ENCODE measurements around the gene CHST11.

The CHST11 gene

GRCh38 chr12:104529130-104529874 is 72.6 kb downstream of the CHST11 start:
- no peaks in the 10 kb centered on the region for H3K27me3 Mint-ChIP-seq

GRCh38 chr12:104532636-104533035 is 75.9 kb downstream of the CHST11 start:
- H3K4me1 Mint-ChIP-seq: peaks cover 69% of the 10 kb centered on the region

More at GRCh38 chr12:104529130-104529874, 72.6 kb downstream of the CHST11 start:
- Mint-ChIP-seq H3K4me3 (no peak overlapping the region), H3K9me3 (no peaks in the 10 kb centered on the region), H3K4me1 (peaks cover 65% of the 10 kb centered on the region), H3K36me3 (peaks cover 7% of the 10 kb centered on the region), H3K27ac (no peak overlapping the region)

GRCh38 chr12:104533134-104533533 is 76.4 kb downstream of the CHST11 start:
- Mint-ChIP-seq H3K36me3 (peaks cover 8% of the 10 kb centered on the region), H3K27me3 (no peaks in the 10 kb centered on the region), H3K4me1 (peaks cover 70% of the 10 kb centered on the region), H3K9me3 (no peaks in the 10 kb centered on the region), H3K4me3 (no peak overlapping the region), H3K27ac (peak overlapping the region; percentile 25)

More at GRCh38 chr12:104532636-104533035, 75.9 kb downstream of the CHST11 start:
- no peaks in the 10 kb centered on the region for H3K27me3 Mint-ChIP-seq
- no peaks in the 10 kb centered on the region for H3K9me3 Mint-ChIP-seq
- H3K36me3 Mint-ChIP-seq: peaks cover 7% of the 10 kb centered on the region
- no peak overlapping the region for H3K4me3 Mint-ChIP-seq
- no peak overlapping the region for H3K27ac Mint-ChIP-seq

- peaks cover 78% of the 10 kb centered on the region for H3K4me1 Mint-ChIP-seq
- H3K4me3 Mint-ChIP-seq: no peak overlapping the region
- peak overlapping the region; percentile 9 for H3K27ac Mint-ChIP-seq
- H3K9me3 Mint-ChIP-seq: no peaks in the 10 kb centered on the region
- H3K36me3 Mint-ChIP-seq: peaks cover 13% of the 10 kb centered on the region
- no peaks in the 10 kb centered on the region for H3K27me3 Mint-ChIP-seq
Measured at GRCh38 chr12:104534162-104534856, 77.6 kb downstream of the CHST11 start.

GRCh38 chr12:104534857-104535248 is 78.1 kb downstream of the CHST11 start:
- Mint-ChIP-seq H3K36me3 (peaks cover 13% of the 10 kb centered on the region), H3K27me3 (no peaks in the 10 kb centered on the region), H3K4me3 (no peak overlapping the region), H3K9me3 (no peaks in the 10 kb centered on the region), H3K4me1 (peaks cover 80% of the 10 kb centered on the region), H3K27ac (no peak overlapping the region)

GRCh38 chr12:104535369-104535768 is 78.6 kb downstream of the CHST11 start:
- no peak overlapping the region for H3K4me3 Mint-ChIP-seq
- H3K27ac Mint-ChIP-seq: no peak overlapping the region
- no peaks in the 10 kb centered on the region for H3K9me3 Mint-ChIP-seq
- peaks cover 80% of the 10 kb centered on the region for H3K4me1 Mint-ChIP-seq
- H3K36me3 Mint-ChIP-seq: peaks cover 11% of the 10 kb centered on the region
- no peaks in the 10 kb centered on the region for H3K27me3 Mint-ChIP-seq

- Mint-ChIP-seq H3K36me3 (peaks cover 11% of the 10 kb centered on the region), H3K27ac (no peak overlapping the region), H3K4me3 (no peak overlapping the region)
Measured at GRCh38 chr12:104536841-104537240, 80.1 kb downstream of the CHST11 start.

GRCh38 chr12:104538056-104538455 is 81.3 kb downstream of the CHST11 start:
- Mint-ChIP-seq H3K27ac (no peak overlapping the region), H3K27me3 (no peaks in the 10 kb centered on the region), H3K4me1 (peaks cover 71% of the 10 kb centered on the region), H3K4me3 (no peak overlapping the region), H3K9me3 (no peaks in the 10 kb centered on the region), H3K36me3 (peaks cover 11% of the 10 kb centered on the region)

More at GRCh38 chr12:104536841-104537240, 80.1 kb downstream of the CHST11 start:
- no peaks in the 10 kb centered on the region for H3K9me3 Mint-ChIP-seq
- peaks cover 80% of the 10 kb centered on the region for H3K4me1 Mint-ChIP-seq
- no peaks in the 10 kb centered on the region for H3K27me3 Mint-ChIP-seq

GRCh38 chr12:104538891-104539462 is 82.2 kb downstream of the CHST11 start:
- no peaks in the 10 kb centered on the region for H3K27me3 Mint-ChIP-seq
- H3K4me3 Mint-ChIP-seq: no peak overlapping the region
- H3K27ac Mint-ChIP-seq: no peak overlapping the region
- peaks cover 66% of the 10 kb centered on the region for H3K4me1 Mint-ChIP-seq
- no peaks in the 10 kb centered on the region for H3K9me3 Mint-ChIP-seq
- peaks cover 11% of the 10 kb centered on the region for H3K36me3 Mint-ChIP-seq

GRCh38 chr12:104544836-104545235 is 88.1 kb downstream of the CHST11 start:
- Mint-ChIP-seq H3K27ac (no peak overlapping the region), H3K27me3 (no peaks in the 10 kb centered on the region), H3K4me1 (peaks cover 55% of the 10 kb centered on the region), H3K9me3 (no peaks in the 10 kb centered on the region), H3K4me3 (no peak overlapping the region), H3K36me3 (peaks cover 2% of the 10 kb centered on the region)

- Mint-ChIP-seq H3K4me1 (peaks cover 57% of the 10 kb centered on the region), H3K9me3 (no peaks in the 10 kb centered on the region), H3K4me3 (no peak overlapping the region), H3K36me3 (peaks cover 3% of the 10 kb centered on the region), H3K27me3 (no peaks in the 10 kb centered on the region), H3K27ac (no peak overlapping the region)
Measured at GRCh38 chr12:104546575-104546974, 89.8 kb downstream of the CHST11 start.

GRCh38 chr12:104547235-104547634 is 90.5 kb downstream of the CHST11 start:
- no peaks in the 10 kb centered on the region for H3K27me3 Mint-ChIP-seq
- H3K4me3 Mint-ChIP-seq: no peak overlapping the region
- no peaks in the 10 kb centered on the region for H3K9me3 Mint-ChIP-seq
- peaks cover 62% of the 10 kb centered on the region for H3K4me1 Mint-ChIP-seq
- peaks cover 5% of the 10 kb centered on the region for H3K36me3 Mint-ChIP-seq
- no peak overlapping the region for H3K27ac Mint-ChIP-seq

GRCh38 chr12:104549815-104550480 is 93.2 kb downstream of the CHST11 start:
- peaks cover 78% of the 10 kb centered on the region for H3K4me1 Mint-ChIP-seq
- H3K4me3 Mint-ChIP-seq: no peak overlapping the region
- H3K27ac Mint-ChIP-seq: no peak overlapping the region
- H3K27me3 Mint-ChIP-seq: no peaks in the 10 kb centered on the region
- peaks cover 4% of the 10 kb centered on the region for H3K9me3 Mint-ChIP-seq
- H3K36me3 Mint-ChIP-seq: peaks cover 8% of the 10 kb centered on the region

GRCh38 chr12:104551313-104551931 is 94.7 kb downstream of the CHST11 start:
- H3K27ac Mint-ChIP-seq: no peak overlapping the region
- peaks cover 4% of the 10 kb centered on the region for H3K9me3 Mint-ChIP-seq
- no peaks in the 10 kb centered on the region for H3K27me3 Mint-ChIP-seq
- no peak overlapping the region for H3K4me3 Mint-ChIP-seq
- peaks cover 73% of the 10 kb centered on the region for H3K4me1 Mint-ChIP-seq
- peaks cover 8% of the 10 kb centered on the region for H3K36me3 Mint-ChIP-seq

- Mint-ChIP-seq H3K4me3 (no peak overlapping the region), H3K4me1 (peaks cover 61% of the 10 kb centered on the region), H3K27ac (no peak overlapping the region), H3K27me3 (no peaks in the 10 kb centered on the region), H3K36me3 (peaks cover 8% of the 10 kb centered on the region), H3K9me3 (peaks cover 4% of the 10 kb centered on the region)
Measured at GRCh38 chr12:104553421-104553820, 96.7 kb downstream of the CHST11 start.

All from activated naive CD4-positive, alpha-beta T cell treated with anti-CD3 and anti-CD28 coated beads, Interleukin-2, amount 50 U/mL, for 24 hours (primary cell).